Naive thymus-derived CD4-positive, alpha-beta T cell (primary cell): Measurements from ENCODE around the gene TCF7L1. TPM values are rescaled to one million over a fixed set of nuclear protein-coding genes. Genes with fewer than 3 reads are reported as not detected.
"Not testable (repeated sequence)": the region's sequence is repeated elsewhere in the genome, so short reads cannot be mapped to it uniquely, and the experiment has no call there.

Experiments used
- ATAC-seq: fragments of 150-1000 bp; cut with Tn5 transposase; 2 replicates; pipeline ENCODE4 v1.10.0; 2021; ENCODE audit warnings: mild to moderate bottlenecking, moderate library complexity
- CTCF ChIA-PET: fragments of 350-600 bp; sonication (Branson Sonifier 250); formaldehyde crosslinking; loops from one replicate; lab custom pipeline; 2021; ENCODE audit warnings: antibody characterized with exemption; lab: Charles Lee
- POLR2A ChIA-PET: fragments of 350-600 bp; sonication (Branson Sonifier 250); formaldehyde crosslinking; loops from one replicate; lab custom pipeline; 2021; ENCODE audit warnings: antibody characterized with exemption, inconsistent platforms; lab: Charles Lee
- DNase-seq, 9 donors: peaks; one replicate each; pipeline versions ENCODE4 v3.0.0 to v3.0.0-alpha.2; 2020 to 2022; ENCODE audit warnings: mixed read lengths in 1 of 9
- H3K27ac ChIP-seq: one replicate; pipeline ENCODE4 v1.7.0; 2013; ENCODE audit warnings: mild to moderate bottlenecking, low read depth, low read length, moderate library complexity
- H3K27me3 ChIP-seq, 2 donors: one replicate each; pipeline ENCODE4 v1.7.0; 2013; ENCODE audit warnings: low read length in 2 of 2, mild to moderate bottlenecking in 2 of 2, moderate library complexity in 2 of 2; ENCODE audit not compliant: control insufficient read depth in 2 of 2, insufficient read depth in 2 of 2
- H3K36me3 ChIP-seq, 3 experiments: 1 replicate in 2 of 3; 2 replicates in 1 of 3; pipeline ENCODE4 v1.7.0; 2013; ENCODE audit warnings: low read length in 3 of 3, mild to moderate bottlenecking in 3 of 3, moderate library complexity in 1 of 3; ENCODE audit not compliant: insufficient read depth in 3 of 3, control insufficient read depth in 2 of 3
- H3K4me1 ChIP-seq, 2 donors: one replicate each; pipeline ENCODE4 v1.7.0; 2013; ENCODE audit warnings: low read length in 2 of 2, mild to moderate bottlenecking in 2 of 2, moderate library complexity in 1 of 2; ENCODE audit not compliant: control insufficient read depth in 2 of 2, insufficient read depth in 2 of 2
- H3K4me3 ChIP-seq: 2 replicates; pipeline ENCODE4 v1.7.0; 2013; ENCODE audit warnings: mild to moderate bottlenecking, low read length
- H3K9me3 ChIP-seq, 3 experiments: 1 replicate in 2 of 3; 2 replicates in 1 of 3; pipeline ENCODE4 v1.7.0; 2013; ENCODE audit warnings: low read length in 3 of 3; ENCODE audit not compliant: control insufficient read depth in 2 of 3
- H3K27ac Mint-ChIP-seq, 9 donors: one replicate each; pipeline ENCODE4 v1.8.0; 2020 to 2022; ENCODE audit warnings: mixed read lengths in 9 of 9, mild to moderate bottlenecking in 8 of 9, moderate library complexity in 5 of 9, inconsistent platforms in 2 of 9
- H3K27me3 Mint-ChIP-seq, 5 donors: one replicate each; pipeline ENCODE4 v1.8.0; 2021 to 2022; ENCODE audit warnings: mixed read lengths in 5 of 5, mild to moderate bottlenecking in 1 of 5
- H3K36me3 Mint-ChIP-seq, 5 donors: one replicate each; pipeline ENCODE4 v1.8.0; 2020 to 2022; ENCODE audit warnings: mixed read lengths in 5 of 5, mild to moderate bottlenecking in 3 of 5, inconsistent platforms in 1 of 5
- H3K4me1 Mint-ChIP-seq, 7 donors: one replicate each; pipeline ENCODE4 v1.8.0; 2020 to 2022; ENCODE audit warnings: mixed read lengths in 7 of 7, mild to moderate bottlenecking in 3 of 7, inconsistent platforms in 1 of 7
- H3K4me3 Mint-ChIP-seq, 10 donors: one replicate each; pipeline ENCODE4 v1.8.0; 2020 to 2022; ENCODE audit warnings: mild to moderate bottlenecking in 10 of 10, mixed read lengths in 10 of 10, moderate library complexity in 6 of 10, inconsistent platforms in 2 of 10
- H3K9me3 Mint-ChIP-seq, 11 donors: one replicate each; pipeline ENCODE4 v1.8.0; 2020 to 2022; ENCODE audit warnings: mixed read lengths in 11 of 11, mild to moderate bottlenecking in 4 of 11, inconsistent platforms in 1 of 11, moderate library complexity in 1 of 11
- intact Hi-C, 2 donors: fragments of 100-400 bp; cut with micrococcal nuclease; formaldehyde crosslinking; loops; one replicate each; pipeline ENCODE4 v1.15.1; 2023
- polyA plus RNA-seq, 2 donors: library from polyadenylated mRNA; unstranded; fragments of 300-500 nt; fragmentation: Illumina TruSeq; gene quantifications; one replicate each; pipeline ENCODE4 v1.2.3, GENCODE V29; 2021
- total RNA-seq, 6 experiments: library from RNA in 5 of 6; stranded (reverse) in 5 of 6; gene quantifications; 1 replicate in 5 of 6; 2 replicates in 1 of 6; pipeline ENCODE4 v1.2.3 and lab custom pipeline; 2021 to 2026

Gene TCF7L1
- total and polyA plus RNA-seq, 7 experiments from 2014 or later, result 0.08 to 0.16 TPM; not detected in 5

- Mint-ChIP-seq H3K36me3 (no peaks in the 10 kb centered on the region), H3K9me3 (no peaks in the 10 kb centered on the region), H3K27me3 (peaks cover 0 to 10% (median 7%) of the 10 kb centered on the region in 5 donors), H3K27ac (no peak overlapping the region), H3K4me1 (no peaks in the 10 kb centered on the region), H3K4me3 (no peak overlapping the region)
- Histone ChIP-seq H3K27me3 (no peaks in the 10 kb centered on the region), H3K4me1 (no peaks in the 10 kb centered on the region), H3K4me3 (no peak overlapping the region), H3K27ac (no peak overlapping the region), H3K9me3 (no peaks in the 10 kb centered on the region), H3K36me3 (no peaks in the 10 kb centered on the region)
- POLR2A ChIA-PET, result no interaction called here
- CTCF ChIA-PET, result no interaction called here
- ATAC-seq (no peak), DNase-seq (no peak)
- intact Hi-C loops, result no loop called here
Observed at GRCh38 chr2:85194780-85195480, 61.7 kb downstream of the TCF7L1 start.

DNA sequence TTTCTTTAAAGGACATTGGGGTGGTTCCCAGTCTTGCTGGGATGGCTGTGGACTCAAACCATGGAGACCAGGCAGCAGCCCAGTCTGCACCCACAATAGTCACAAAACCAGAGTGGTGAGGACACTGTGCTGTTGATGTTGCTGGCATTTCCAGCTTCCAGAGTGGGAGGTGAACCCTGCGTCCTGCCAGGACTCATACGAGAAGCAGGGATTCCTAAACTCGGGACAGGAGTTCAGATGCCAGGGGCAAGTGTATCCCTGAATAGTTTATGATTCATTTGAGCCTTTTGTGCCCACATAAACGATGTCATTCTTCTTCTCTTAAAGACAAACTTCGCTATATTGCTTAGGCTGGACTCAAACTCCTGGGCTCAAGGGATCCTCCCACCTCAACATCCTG, 62.8 kb downstream of the TCF7L1 start:
- intact Hi-C loops, result no loop called here
- CTCF ChIA-PET, result no interaction called here
- no peak overlapping the region for H3K4me3 ChIP-seq

DNA sequence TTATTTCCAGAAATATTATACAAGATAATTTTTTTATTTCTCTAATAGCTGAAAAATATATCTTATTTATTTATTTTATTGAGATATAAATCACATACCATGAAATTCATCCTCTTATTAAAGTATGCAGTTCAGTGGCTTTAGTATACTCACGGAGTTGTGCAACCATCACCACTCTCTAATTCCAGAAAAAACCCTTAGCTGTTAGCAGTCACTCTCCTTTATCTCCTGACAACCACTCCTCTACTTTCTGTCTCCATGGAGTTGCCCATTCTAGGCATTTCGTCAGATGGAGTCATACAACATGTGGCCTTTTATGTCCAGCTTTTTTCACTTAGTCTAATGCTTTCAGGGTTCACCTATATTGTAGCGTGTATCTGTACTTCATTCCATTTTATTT, 66.5 kb downstream of the TCF7L1 start:
- DNase-seq, result no peak
- Histone ChIP-seq H3K4me3 (no peak overlapping the region), H3K9me3 (no peaks in the 10 kb centered on the region), H3K36me3 (no peaks in the 10 kb centered on the region), H3K27me3 (no peaks in the 10 kb centered on the region), H3K4me1 (no peaks in the 10 kb centered on the region), H3K27ac (no peak overlapping the region)
- Mint-ChIP-seq H3K4me3 (no peak overlapping the region), H3K27me3 (peaks cover 0 to 15% (median 8%) of the 10 kb centered on the region in 5 donors), H3K4me1 (no peaks in the 10 kb centered on the region), H3K36me3 (no peaks in the 10 kb centered on the region), H3K9me3 (no peaks in the 10 kb centered on the region), H3K27ac (no peak overlapping the region)
- ChIA-PET CTCF (interaction anchor here (0.6 kb wide), 1 partner anchor 1177 kb away, joined by 5 read pairs; no protein-coding TSS in a partner anchor), POLR2A (no interaction called here)
- ATAC-seq, result no peak
- intact Hi-C loops, result no loop called here

More for the DNA sequence above, 62.8 kb downstream of the TCF7L1 start:
- Mint-ChIP-seq H3K4me3 (no peak overlapping the region), H3K9me3 (no peaks in the 10 kb centered on the region), H3K27ac (no peak overlapping the region), H3K36me3 (no peaks in the 10 kb centered on the region), H3K27me3 (peaks cover 0 to 10% (median 6%) of the 10 kb centered on the region in 5 donors), H3K4me1 (no peaks in the 10 kb centered on the region)
- Histone ChIP-seq H3K27me3 (no peaks in the 10 kb centered on the region), H3K27ac (no peak overlapping the region), H3K9me3 (no peaks in the 10 kb centered on the region), H3K36me3 (no peaks in the 10 kb centered on the region), H3K4me1 (no peaks in the 10 kb centered on the region)
- ATAC-seq (no peak), DNase-seq (no peak)
- POLR2A ChIA-PET, result no interaction called here

DNA sequence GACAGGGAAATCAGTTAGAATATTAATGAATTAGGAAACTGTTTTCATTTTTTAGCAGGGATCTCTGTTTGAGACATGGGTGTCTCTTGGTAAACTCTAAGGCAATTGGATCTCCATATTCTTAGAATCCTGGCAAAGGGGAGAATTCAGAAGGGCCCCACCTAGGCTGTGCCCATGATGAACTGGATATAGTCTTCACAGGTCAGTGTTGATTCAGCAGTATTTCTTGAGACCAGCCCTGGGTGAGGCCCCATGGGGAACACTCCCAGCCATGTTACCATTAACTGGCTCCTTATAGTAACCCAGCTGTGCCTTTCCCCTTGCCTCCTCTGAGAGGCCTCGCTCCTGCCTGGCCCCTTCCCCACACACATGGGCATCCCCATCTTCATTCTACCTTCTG, 76.7 kb downstream of the TCF7L1 start:
- no peak overlapping the region for H3K4me3 Mint-ChIP-seq
- intact Hi-C loops, result no loop called here
- no peak overlapping the region for H3K27ac ChIP-seq
- H3K27me3 ChIP-seq, result no peaks in the 10 kb centered on the region
- no peaks in the 10 kb centered on the region for H3K9me3 ChIP-seq
- H3K4me1 Mint-ChIP-seq, result no peaks in the 10 kb centered on the region
- H3K4me1 ChIP-seq, result no peaks in the 10 kb centered on the region
- H3K36me3 Mint-ChIP-seq, result no peaks in the 10 kb centered on the region
- H3K36me3 ChIP-seq, result no peaks in the 10 kb centered on the region
- no peak for DNase-seq
- H3K4me3 ChIP-seq, result no peak overlapping the region
- CTCF ChIA-PET, result no interaction called here
- no peak for ATAC-seq
- POLR2A ChIA-PET, result no interaction called here
- H3K9me3 Mint-ChIP-seq, result no peaks in the 10 kb centered on the region
- no peak overlapping the region for H3K27ac Mint-ChIP-seq
- peaks cover 7 to 27% (median 22%) of the 10 kb centered on the region in 5 donors for H3K27me3 Mint-ChIP-seq

DNA sequence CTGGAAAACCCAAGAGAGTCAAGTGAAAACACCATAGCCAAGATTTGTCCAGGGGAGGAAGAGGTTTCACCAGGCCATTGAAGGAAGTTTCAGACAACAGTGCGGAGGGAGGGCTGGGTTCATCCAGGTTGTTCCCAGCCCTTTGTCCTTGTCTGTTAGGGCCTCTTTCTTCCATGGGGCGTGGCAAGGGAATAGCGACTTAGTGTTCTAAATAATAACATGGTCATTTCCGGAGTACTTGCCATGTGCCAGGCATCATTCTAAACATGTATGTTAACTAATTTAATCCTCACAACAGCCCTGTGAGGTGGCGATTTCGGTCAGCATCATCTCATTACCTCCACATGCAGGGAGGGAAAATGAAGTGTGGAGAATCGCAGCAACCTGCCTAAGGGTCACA, 77.3 kb downstream of the TCF7L1 start:
- CTCF ChIA-PET, result no interaction called here
- ATAC-seq, result no peak
- H3K4me1 Mint-ChIP-seq, result no peaks in the 10 kb centered on the region
- no peaks in the 10 kb centered on the region for H3K36me3 Mint-ChIP-seq
- DNase-seq, result no peak
- H3K27me3 Mint-ChIP-seq, result peaks cover 7 to 27% (median 20%) of the 10 kb centered on the region in 5 donors
- intact Hi-C loops, result no loop called here
- H3K9me3 Mint-ChIP-seq, result no peaks in the 10 kb centered on the region
- POLR2A ChIA-PET, result no interaction called here
- H3K36me3 ChIP-seq, result no peaks in the 10 kb centered on the region
- H3K4me3 ChIP-seq, result no peak overlapping the region
- no peak overlapping the region for H3K27ac ChIP-seq
- no peak overlapping the region for H3K27ac Mint-ChIP-seq
- no peak overlapping the region for H3K4me3 Mint-ChIP-seq
- H3K9me3 ChIP-seq, result no peaks in the 10 kb centered on the region
- H3K27me3 ChIP-seq, result no peaks in the 10 kb centered on the region
- no peaks in the 10 kb centered on the region for H3K4me1 ChIP-seq

DNA sequence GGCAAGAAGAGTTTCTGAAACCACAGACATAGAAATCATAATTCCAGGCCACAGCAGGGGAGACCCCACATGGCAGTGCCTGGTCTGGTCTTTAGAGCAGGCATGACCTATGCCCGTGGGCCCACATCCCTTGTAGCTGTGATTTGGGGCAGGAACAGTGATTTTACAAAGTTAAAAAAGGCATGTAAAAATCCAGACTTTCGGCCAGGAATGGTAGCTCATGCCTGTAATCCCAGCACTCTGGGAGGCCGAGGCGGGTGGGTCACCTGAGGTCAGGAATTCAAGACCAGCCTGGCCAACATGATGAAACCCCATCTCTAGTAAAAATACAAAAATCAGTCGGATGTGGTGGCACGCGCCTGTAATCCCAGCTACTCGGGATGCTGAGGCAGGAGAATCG, 78.4 kb downstream of the TCF7L1 start:
- H3K4me1 Mint-ChIP-seq, H3K9me3 Mint-ChIP-seq, H3K36me3 Mint-ChIP-seq, H3K27ac ChIP-seq, ATAC-seq, H3K27me3 ChIP-seq, DNase-seq, H3K36me3 ChIP-seq, H3K4me3 Mint-ChIP-seq, H3K4me3 ChIP-seq, H3K4me1 ChIP-seq, H3K9me3 ChIP-seq, H3K27ac Mint-ChIP-seq, intact Hi-C loops: not testable (repeated sequence)
- CTCF ChIA-PET, result interaction anchor here (0.8 kb wide), 1 partner anchor 9 kb away, joined by 3 read pairs; no protein-coding TSS in a partner anchor
- peaks cover 7 to 36% (median 24%) of the 10 kb centered on the region in 5 donors for H3K27me3 Mint-ChIP-seq
- POLR2A ChIA-PET, result interaction anchor here (0.6 kb wide), 1 partner anchor 1023 kb away, joined by 4 read pairs; no protein-coding TSS in a partner anchor

GRCh38 chr2:85212841-85213240, 79.6 kb downstream of the TCF7L1 start:
- Histone ChIP-seq H3K4me1 (no peaks in the 10 kb centered on the region), H3K27me3 (no peaks in the 10 kb centered on the region), H3K9me3 (no peaks in the 10 kb centered on the region), H3K27ac (no peak overlapping the region), H3K36me3 (no peaks in the 10 kb centered on the region), H3K4me3 (no peak overlapping the region)
- H3K4me1 Mint-ChIP-seq, result no peaks in the 10 kb centered on the region
- CTCF ChIA-PET, result no interaction called here
- no peaks in the 10 kb centered on the region for H3K36me3 Mint-ChIP-seq
- no peak overlapping the region for H3K27ac Mint-ChIP-seq
- H3K9me3 Mint-ChIP-seq, result peaks cover 0 to 1% (median 0%) of the 10 kb centered on the region in 11 donors
- peaks cover 11 to 42% (median 27%) of the 10 kb centered on the region in 5 donors for H3K27me3 Mint-ChIP-seq
- H3K4me3 Mint-ChIP-seq, result no peak overlapping the region
- POLR2A ChIA-PET, result no interaction called here
- ATAC-seq (no peak), DNase-seq (no peak)
- intact Hi-C loops, result no loop called here
